Gastrocnemius medialis (tissue), 4 donors: Measurements from ENCODE around the gene PRAC1.

Experiments used
- CTCF ChIP-seq, 5 experiments: fragments of 450-650 bp in 3 of 5; fragments of 200-600 bp in 2 of 5; sonication (generic) in 2 of 5; IDR thresholded peaks in 4 of 5; conservative IDR thresholded peaks in 1 of 5; 1 replicate in 4 of 5; 2 replicates in 1 of 5; pipeline ENCODE4 v1.5.1; 2016 to 2019; ENCODE audit warnings: antibody characterized with exemption in 5 of 5, mild to moderate bottlenecking in 3 of 5, moderate library complexity in 3 of 5
- POLR2A ChIP-seq, 2 donors: fragments of 450-650 bp; IDR thresholded peaks; one replicate each; pipeline ENCODE4 v1.6.1; 2017; ENCODE audit warnings: antibody characterized with exemption in 2 of 2, mild to moderate bottlenecking in 2 of 2, moderate library complexity in 2 of 2

GRCh38 chr17:48726916-48727286 is 4.6 kb upstream of the PRAC1 start:
- no peak for TF ChIP-seq CTCF (IDR thresholded peaks at IDR 0.05 in 4 of 5, conservative IDR thresholded peaks at IDR 0.05 in 1 of 5)
- no peak for TF ChIP-seq POLR2A (IDR thresholded peaks at IDR 0.05)
